Neural cell (in vitro differentiated cells): ENCODE results near the gene SHISA9. TPM values are rescaled to one million over a fixed set of nuclear protein-coding genes. Genes with fewer than 3 reads are reported as not detected.

Experiments used
- H2AFZ ChIP-seq: fragments of 200-600, 300-800 bp; sonication (generic), shearing (Covaris generic); 2 replicates; pipeline ENCODE4 v1.6.0; 2014; ENCODE audit warnings: low read depth, mild to moderate bottlenecking, antibody characterized with exemption, low read length, moderate library complexity
- H3F3A ChIP-seq: fragments of 200-600 bp; shearing (Covaris generic); 2 replicates; pipeline ENCODE4 v1.6.1; 2016; ENCODE audit warnings: mild to moderate bottlenecking, moderate library complexity, mixed read lengths, antibody characterized with exemption, low read length; ENCODE audit not compliant: insufficient read depth, poor library complexity, severe bottlenecking
- H3K27ac ChIP-seq: fragments of 200-600, 300-800 bp; sonication (generic), shearing (Covaris generic); 2 replicates; pipeline ENCODE4 v1.5.1; 2014; ENCODE audit warnings: mild to moderate bottlenecking, low read length, moderate library complexity
- H3K27me3 ChIP-seq: fragments of 300-800, 200-600 bp; sonication (generic), shearing (Covaris generic); 2 replicates; pipeline ENCODE4 v1.6.0; 2014; ENCODE audit warnings: mild to moderate bottlenecking, low read depth, low read length, moderate library complexity; ENCODE audit not compliant: insufficient read depth
- H3K36me3 ChIP-seq: fragments of 300-800, 200-600 bp; sonication (generic), shearing (Covaris generic); 2 replicates; pipeline ENCODE4 v1.5.1; 2014; ENCODE audit warnings: mild to moderate bottlenecking, antibody characterized with exemption, low read length, moderate library complexity; ENCODE audit not compliant: insufficient read depth
- H3K4me2 ChIP-seq: fragments of 300-800, 200-600 bp; sonication (generic), shearing (Covaris generic); 2 replicates; pipeline ENCODE4 v1.6.0; 2014; ENCODE audit warnings: mild to moderate bottlenecking, low read length
- H3K4me3 ChIP-seq: fragments of 300-800, 200-600 bp; sonication (generic), shearing (Covaris generic); 2 replicates; pipeline ENCODE4 v1.5.1; 2014; ENCODE audit warnings: mild to moderate bottlenecking, low read length, moderate library complexity
- H3K79me2 ChIP-seq: fragments of 200-600 bp; shearing (Covaris generic); replicated peaks from 2 replicates; pipeline ENCODE4 v1.6.0; 2014; ENCODE audit warnings: mild to moderate bottlenecking, low read length, moderate library complexity; ENCODE audit not compliant: insufficient read depth
- H3K9ac ChIP-seq: fragments of 300-800, 200-600 bp; sonication (generic), shearing (Covaris generic); 2 replicates; pipeline ENCODE4 v1.6.1; 2016; ENCODE audit warnings: mild to moderate bottlenecking, low read length, mixed read lengths
- H3K9me2 ChIP-seq: fragments of 200-600 bp; shearing (Covaris generic); 2 replicates; pipeline ENCODE4 v1.6.1; 2016; ENCODE audit warnings: mild to moderate bottlenecking, low read length, mixed read lengths; ENCODE audit not compliant: insufficient read depth
- H3K9me3 ChIP-seq: fragments of 200-600, 300-800 bp; sonication (generic), shearing (Covaris generic); 2 replicates; pipeline ENCODE4 v1.6.1; 2016; ENCODE audit warnings: mild to moderate bottlenecking, mixed run types, low read length, moderate library complexity, mixed read lengths
- H4K20me1 ChIP-seq: fragments of 200-600 bp; shearing (Covaris generic); 2 replicates; pipeline ENCODE4 v1.6.1; 2016; ENCODE audit warnings: mild to moderate bottlenecking, mixed run types; ENCODE audit not compliant: insufficient read depth
- CTCF ChIP-seq: fragments of 450-650 bp; IDR thresholded peaks from 2 replicates; pipeline ENCODE4 v1.5.1; 2014; ENCODE audit warnings: antibody characterized with exemption, mild to moderate bottlenecking, moderate library complexity; ENCODE audit not compliant: poor library complexity, severe bottlenecking
- EP300 ChIP-seq: fragments of 450-650 bp; conservative IDR thresholded peaks from 2 replicates; pipeline ENCODE4 v1.6.1; 2014; ENCODE audit warnings: antibody characterized with exemption, mild to moderate bottlenecking, moderate library complexity; ENCODE audit not compliant: poor library complexity, severe bottlenecking
- EZH2 ChIP-seq: fragments of 200-600, 300-800 bp; shearing (Covaris generic), sonication (generic); IDR thresholded peaks from 2 replicates; pipeline ENCODE4 v1.6.1; 2014; ENCODE audit warnings: antibody characterized with exemption, low read length, borderline replicate concordance, mild to moderate bottlenecking; ENCODE audit not compliant: insufficient read depth, poor library complexity, severe bottlenecking
- MXI1 ChIP-seq: fragments of 450-650 bp; conservative IDR thresholded peaks from 2 replicates; pipeline ENCODE4 v1.6.1; 2014; ENCODE audit warnings: antibody characterized with exemption, mild to moderate bottlenecking; ENCODE audit not compliant: poor library complexity, severe bottlenecking
- POLR2AphosphoS5 ChIP-seq: IDR thresholded peaks from 2 replicates; pipeline ENCODE4 v1.6.1; 2012
- REST ChIP-seq: IDR thresholded peaks from 2 replicates; pipeline ENCODE4 v1.6.1; 2012; ENCODE audit warnings: borderline replicate concordance
- SMC3 ChIP-seq: fragments of 450-650 bp; conservative IDR thresholded peaks from 2 replicates; pipeline ENCODE4 v1.6.1; 2014; ENCODE audit warnings: antibody characterized with exemption, mild to moderate bottlenecking, moderate library complexity; ENCODE audit not compliant: poor library complexity
- TAF1 ChIP-seq: IDR thresholded peaks from 2 replicates; pipeline ENCODE4 v1.6.1; 2012; ENCODE audit warnings: low read depth
- polyA plus RNA-seq: library from polyadenylated mRNA; depleted of rRNA; stranded (reverse); fragments of >200 nt; gene quantifications from 2 replicates; pipeline ENCODE4 v1.2.3, GENCODE V29; 2014

Gene SHISA9
- polyA plus RNA-seq, 1 donor from 2014 or later = 2.0 TPM

- H3K27ac ChIP-seq = no peak overlapping the region
- H3K9ac ChIP-seq = no peak overlapping the region
- no peaks in the 10 kb centered on the region for H4K20me1 ChIP-seq
- H3K79me2 ChIP-seq = no peaks in the 10 kb centered on the region
- no peaks in the 10 kb centered on the region for H3K27me3 ChIP-seq
- no peak overlapping the region for H3K4me3 ChIP-seq
- H3K9me2 ChIP-seq = no peaks in the 10 kb centered on the region
- no peak overlapping the region for H2AFZ ChIP-seq
- no peak overlapping the region for H3K4me2 ChIP-seq
- H3K36me3 ChIP-seq = no peaks in the 10 kb centered on the region
- no peaks in the 10 kb centered on the region for H3K9me3 ChIP-seq
- no peaks in the 10 kb centered on the region for H3F3A ChIP-seq
- TF ChIP-seq EP300 (no peak), TAF1 (no peak), SMC3 (no peak), EZH2 (no peak), MXI1 (no peak), REST (no peak), POLR2AphosphoS5 (no peak), CTCF (no peak)
Measured at GRCh38 chr16:13041180-13041579, 139.8 kb downstream of the SHISA9 start.

- H3F3A ChIP-seq = no peaks in the 10 kb centered on the region
- H3K27me3 ChIP-seq = no peaks in the 10 kb centered on the region
- H3K9ac ChIP-seq = no peak overlapping the region
- no peak overlapping the region for H3K4me3 ChIP-seq
- no peaks in the 10 kb centered on the region for H3K9me3 ChIP-seq
- no peaks in the 10 kb centered on the region for H3K9me2 ChIP-seq
- H3K79me2 ChIP-seq = no peaks in the 10 kb centered on the region
- no peak overlapping the region for H2AFZ ChIP-seq
- H3K27ac ChIP-seq = no peak overlapping the region
- no peak overlapping the region for H3K4me2 ChIP-seq
- TF ChIP-seq MXI1 = no peak
- TF ChIP-seq EP300 = no peak
- TF ChIP-seq TAF1 = no peak
- TF ChIP-seq EZH2 = no peak
- H3K36me3 ChIP-seq = no peaks in the 10 kb centered on the region
- H4K20me1 ChIP-seq = no peaks in the 10 kb centered on the region
Measured at GRCh38 chr16:13041646-13042290, 140.4 kb downstream of the SHISA9 start.
